ENCODE measurements around the gene OPA1. TPM values are rescaled to one million over a fixed set of nuclear protein-coding genes. Genes with fewer than 3 reads are reported as not detected.

The OPA1 gene
- total and polyA plus RNA-seq, 2 donors from 2014 or later: 18.1 to 56.3 TPM

GRCh38 chr3:193736616-193737015 lies 143.6 kb downstream of the OPA1 start:
- Histone ChIP-seq H3K27ac (ENCODE audit: low read depth in 2 of 2, low read length in 2 of 2) (no peak overlapping the region), H3K4me3 (ENCODE audit: low read length in 3 of 3) (no peak overlapping the region), H3K36me3 (ENCODE audit: control insufficient read depth in 2 of 3, insufficient read depth in 3 of 3, low read length in 3 of 3) (no peaks in the 10 kb centered on the region), H3K4me1 (ENCODE audit: control insufficient read depth in 2 of 3, insufficient read depth in 2 of 3, low read depth in 1 of 3, low read length in 3 of 3) (peaks cover 0 to 3% (median 0%) of the 10 kb centered on the region in 3 donors), H3K9ac (ENCODE audit: low read length in 3 of 3) (no peak overlapping the region), H3K27me3 (ENCODE audit: control insufficient read depth, insufficient read depth, low read length) (no peaks in the 10 kb centered on the region), H3K9me3 (ENCODE audit: control insufficient read depth in 2 of 3, insufficient read depth in 1 of 3, low read length in 3 of 3) (no peaks in the 10 kb centered on the region)
- no peak for DNase-seq
- FAIRE-seq: no peak
- no peak for TF ChIP-seq CTCF (IDR thresholded peaks at IDR 0.05; ENCODE audit: borderline replicate concordance, extremely low read depth, insufficient read depth)
- intact Hi-C loops (cut with DNase I): no loop called here

- H3K27me3 ChIP-seq (ENCODE audit: control insufficient read depth, insufficient read depth, low read length): no peaks in the 10 kb centered on the region
- H3K36me3 ChIP-seq (ENCODE audit: control insufficient read depth in 2 of 3, insufficient read depth in 3 of 3, low read length in 3 of 3): no peaks in the 10 kb centered on the region
- H3K4me1 ChIP-seq (ENCODE audit: control insufficient read depth in 2 of 3, insufficient read depth in 2 of 3, low read depth in 1 of 3, low read length in 3 of 3): peaks cover 0 to 3% (median 0%) of the 10 kb centered on the region in 3 donors
- no peak overlapping the region for H3K9ac ChIP-seq (ENCODE audit: low read length in 3 of 3)
- DNase-seq (peak in 4 of 5 donors; percentile 54 to 62 (median 59)), FAIRE-seq (no peak)
- intact Hi-C loops (cut with DNase I): no loop called here
- H3K4me3 ChIP-seq (ENCODE audit: low read length in 3 of 3): no peak overlapping the region
- H3K27ac ChIP-seq (ENCODE audit: low read depth in 2 of 2, low read length in 2 of 2): no peak overlapping the region
- no peaks in the 10 kb centered on the region for H3K9me3 ChIP-seq (ENCODE audit: control insufficient read depth in 2 of 3, insufficient read depth in 1 of 3, low read length in 3 of 3)
- no peak for TF ChIP-seq CTCF (IDR thresholded peaks at IDR 0.05; ENCODE audit: borderline replicate concordance, extremely low read depth, insufficient read depth)
Measured at GRCh38 chr3:193737191-193737751, 144.3 kb downstream of the OPA1 start.

GRCh38 chr3:193742628-193743027 lies 149.6 kb downstream of the OPA1 start:
- no peak for DNase-seq
- Histone ChIP-seq H3K4me3 (ENCODE audit: low read length in 3 of 3) (no peak overlapping the region), H3K27ac (ENCODE audit: low read depth in 2 of 2, low read length in 2 of 2) (no peak overlapping the region), H3K36me3 (ENCODE audit: control insufficient read depth in 2 of 3, insufficient read depth in 3 of 3, low read length in 3 of 3) (no peaks in the 10 kb centered on the region), H3K4me1 (ENCODE audit: control insufficient read depth in 2 of 3, insufficient read depth in 2 of 3, low read depth in 1 of 3, low read length in 3 of 3) (peaks cover 0 to 12% (median 7%) of the 10 kb centered on the region in 3 donors), H3K27me3 (ENCODE audit: control insufficient read depth, insufficient read depth, low read length) (no peaks in the 10 kb centered on the region), H3K9me3 (ENCODE audit: control insufficient read depth in 2 of 3, insufficient read depth in 1 of 3, low read length in 3 of 3) (no peaks in the 10 kb centered on the region), H3K9ac (ENCODE audit: low read length in 3 of 3) (no peak overlapping the region)
- TF ChIP-seq CTCF (IDR thresholded peaks at IDR 0.05; ENCODE audit: borderline replicate concordance, extremely low read depth, insufficient read depth): no peak
- no peak for FAIRE-seq
- intact Hi-C loops (cut with DNase I): no loop called here

GRCh38 chr3:193743702-193744047 lies 150.7 kb downstream of the OPA1 start:
- intact Hi-C loops (cut with DNase I): no loop called here
- FAIRE-seq: no peak
- peak in 1 of 5 donors; percentile 52 for DNase-seq
- Histone ChIP-seq H3K36me3 (ENCODE audit: control insufficient read depth in 2 of 3, insufficient read depth in 3 of 3, low read length in 3 of 3) (no peaks in the 10 kb centered on the region), H3K27ac (ENCODE audit: low read depth in 2 of 2, low read length in 2 of 2) (no peak overlapping the region), H3K4me3 (ENCODE audit: low read length in 3 of 3) (peak overlapping the region in 1 of 3 donors; percentile 36), H3K9me3 (ENCODE audit: control insufficient read depth in 2 of 3, insufficient read depth in 1 of 3, low read length in 3 of 3) (no peaks in the 10 kb centered on the region), H3K27me3 (ENCODE audit: control insufficient read depth, insufficient read depth, low read length) (no peaks in the 10 kb centered on the region), H3K4me1 (ENCODE audit: control insufficient read depth in 2 of 3, insufficient read depth in 2 of 3, low read depth in 1 of 3, low read length in 3 of 3) (peaks cover 0 to 12% (median 7%) of the 10 kb centered on the region in 3 donors), H3K9ac (ENCODE audit: low read length in 3 of 3) (no peak overlapping the region)
- no peak for TF ChIP-seq CTCF (IDR thresholded peaks at IDR 0.05; ENCODE audit: borderline replicate concordance, extremely low read depth, insufficient read depth)
